ENCODE results near the gene LYAR. TPM values are rescaled to one million over a fixed set of nuclear protein-coding genes. Genes with fewer than 3 reads are reported as not detected.

Gene LYAR
- total and polyA plus RNA-seq, 7 donors, result 3.6 to 19.9 (median 14.3) TPM

- no peak for DNase-seq
- intact Hi-C loops (cut with DNase I), result no loop called here
- TF ChIP-seq EP300 (IDR thresholded peaks at IDR 0.05) (no peak), POLR2A (IDR thresholded peaks at IDR 0.05) (no peak), CTCF (IDR thresholded peaks at IDR 0.05) (no peak), POLR2AphosphoS5 (IDR thresholded peaks at IDR 0.05) (no peak)
- Histone ChIP-seq H3K9me3 (no peaks in the 10 kb centered on the region), H3K4me1 (no peaks in the 10 kb centered on the region), H3K27ac (no peak overlapping the region), H3K27me3 (peaks cover 18 to 54% (median 34%) of the 10 kb centered on the region in 3 donors), H3K36me3 (no peaks in the 10 kb centered on the region), H3K4me3 (no peak overlapping the region)
- 66 to 74% methylated on average over 1 of the region's 1 CpG for WGBS, 2 donors
Observed at GRCh38 chr4:4228356-4228668, 61.6 kb downstream of the LYAR start.

- peaks cover 18 to 59% (median 34%) of the 10 kb centered on the region in 3 donors for H3K27me3 ChIP-seq
Observed at GRCh38 chr4:4227510-4228355, 62.2 kb downstream of the LYAR start.

GRCh38 chr4:4226606-4227438, 63.1 kb downstream of the LYAR start, which contains the start of gene OTOP1:
Gene OTOP1, minus strand, starts transcription at chr4:4226929. Its CDS starts 65 bp downstream, at chr4:4226864.
- H3K27ac ChIP-seq, result no peak within 1 kb of the TSS
- intact Hi-C loops (cut with DNase I), result no loop called here
- WGBS, 2 donors, result 18 to 23% methylated on average over 82 of the region's 82 CpGs
- TF ChIP-seq CTCF (IDR thresholded peaks at IDR 0.05), result no peak
- TF ChIP-seq POLR2A (IDR thresholded peaks at IDR 0.05), result no peak
- no peak for TF ChIP-seq EP300 (IDR thresholded peaks at IDR 0.05)
- no peak for TF ChIP-seq POLR2AphosphoS5 (IDR thresholded peaks at IDR 0.05)
- no peaks in the 10 kb centered on the region for H3K9me3 ChIP-seq
- no peaks in the 10 kb centered on the region for H3K4me1 ChIP-seq
- H3K4me3 ChIP-seq, result no peak within 1 kb of the TSS
- H3K36me3 ChIP-seq, result no peaks in the 10 kb centered on the region
- no peak for DNase-seq
- H3K27me3 ChIP-seq, result peaks cover 18 to 65% (median 34%) of the 10 kb centered on the region in 3 donors

More at GRCh38 chr4:4227510-4228355, 62.2 kb downstream of the LYAR start:
- intact Hi-C loops (cut with DNase I), result no loop called here
- no peak overlapping the region for H3K27ac ChIP-seq
- H3K36me3 ChIP-seq, result no peaks in the 10 kb centered on the region
- WGBS, 2 donors, result 11 to 13% methylated on average over 51 of the region's 51 CpGs
- H3K4me3 ChIP-seq, result no peak overlapping the region
- H3K4me1 ChIP-seq, result no peaks in the 10 kb centered on the region
- no peaks in the 10 kb centered on the region for H3K9me3 ChIP-seq
- DNase-seq, result no peak
- TF ChIP-seq EP300 (IDR thresholded peaks at IDR 0.05) (no peak), CTCF (IDR thresholded peaks at IDR 0.05) (no peak), POLR2AphosphoS5 (IDR thresholded peaks at IDR 0.05) (no peak), POLR2A (IDR thresholded peaks at IDR 0.05) (no peak)

- TF ChIP-seq CTCF (IDR thresholded peaks at IDR 0.05), result no peak
- no peak for TF ChIP-seq POLR2AphosphoS5 (IDR thresholded peaks at IDR 0.05)
- TF ChIP-seq POLR2A (IDR thresholded peaks at IDR 0.05), result no peak
- TF ChIP-seq EP300 (IDR thresholded peaks at IDR 0.05), result no peak
- Histone ChIP-seq H3K27me3 (peaks cover 18 to 72% (median 34%) of the 10 kb centered on the region in 3 donors), H3K36me3 (no peaks in the 10 kb centered on the region), H3K27ac (no peak overlapping the region), H3K4me1 (no peaks in the 10 kb centered on the region), H3K4me3 (no peak overlapping the region), H3K9me3 (no peaks in the 10 kb centered on the region)
- WGBS, 2 donors, result 17 to 34% methylated on average over 41 of the region's 41 CpGs
- intact Hi-C loops (cut with DNase I), result no loop called here
- no peak for DNase-seq
Observed at GRCh38 chr4:4225915-4226605, 63.9 kb downstream of the LYAR start.

Other genes starting within 250 kb of the LYAR start
- gene OTOP1, start 63.2 kb downstream of the LYAR start, total RNA-seq, result not detected
- gene OTOP1, start 63.2 kb downstream of the LYAR start, polyA plus RNA-seq, result not detected
- 10 to 100 TPM; 11.1 to 23.5 (median 22.6) TPM for gene TMEM128, start 41.9 kb downstream of the LYAR start, total RNA-seq
- 10 to 100 TPM; 20.8 to 33.0 (median 20.8) TPM for gene TMEM128, start 41.9 kb downstream of the LYAR start, polyA plus RNA-seq
- 1 to 10 TPM; 4.1 to 6.2 (median 4.6) TPM for gene ZBTB49, start 97 bp upstream of the LYAR start, total RNA-seq
- 1 to 10 TPM in 2 of 3 donors, under 1 TPM in 1; 0.69 to 2.8 (median 1.2) TPM for gene ZBTB49, start 97 bp upstream of the LYAR start, polyA plus RNA-seq
- 1 to 10 TPM; 2.3 to 9.6 (median 5.6) TPM for gene NSG1, start 96.9 kb upstream of the LYAR start, total RNA-seq
- gene NSG1, start 96.9 kb upstream of the LYAR start, polyA plus RNA-seq, result 1 to 10 TPM; 1.4 to 3.8 (median 1.8) TPM

Measured in sigmoid colon (tissue), 7 donors.